ENCODE results near the gene COPRS. TPM values are rescaled to one million over a fixed set of nuclear protein-coding genes. Genes with fewer than 3 reads are reported as not detected.

Gene COPRS
- total and polyA plus RNA-seq, 2 experiments from 2014 or later: 51.5 to 62.6 TPM

GRCh38 chr17:31908386-31908785 is 49.3 kb upstream of the COPRS start:
- Histone ChIP-seq H3K27ac (ENCODE audit: low read depth) (no peak overlapping the region), H3K4me2 (no peak overlapping the region), H3K4me3 (no peak overlapping the region), H3K9me2 (ENCODE audit: insufficient read depth) (no peaks in the 10 kb centered on the region), H2AFZ (no peak overlapping the region), H3K36me3 (ENCODE audit: insufficient read depth) (no peaks in the 10 kb centered on the region), H3K4me1 (ENCODE audit: insufficient read depth) (0 out of 2 replicates have a peak, but pooled peaks cover 3% of the 10 kb centered on the region), H4K20me1 (replicated peaks; ENCODE audit: insufficient read depth) (no peaks in the 10 kb centered on the region), H3K79me2 (replicated peaks; ENCODE audit: insufficient read depth) (no peaks in the 10 kb centered on the region), H3K27me3 (ENCODE audit: insufficient read depth) (no peaks in the 10 kb centered on the region), H3F3A (replicated peaks; ENCODE audit: low read depth) (peaks cover 7% of the 10 kb centered on the region; the same call in 1 of the 2 replicates)
- ATAC-seq (no peak), DNase-seq (ENCODE audit: low spot score) (no peak)
- TF ChIP-seq EZH2phosphoT487 (IDR thresholded peaks at IDR 0.05; ENCODE audit: unreplicated experiment) (no peak), CREB1 (CRISPR knock-in tag; IDR thresholded peaks at IDR 0.05; ENCODE audit: low read depth) (no peak), ZNF331 (CRISPR knock-in tag; IDR thresholded peaks at IDR 0.05; ENCODE audit: low read depth) (no peak), CTCF (conservative IDR thresholded peaks at IDR 0.05; ENCODE audit: low read depth in 2 of 2) (no peak), STAT1 (IDR thresholded peaks at IDR 0.05; ENCODE audit: unreplicated experiment) (no peak), POLR2AphosphoS5 (IDR thresholded peaks at IDR 0.05; ENCODE audit: low read depth) (no peak), ETS1 (IDR thresholded peaks at IDR 0.05) (no peak), NANOG (IDR thresholded peaks at IDR 0.05; ENCODE audit: borderline replicate concordance) (no peak), REST (IDR thresholded peaks at IDR 0.05; ENCODE audit: unreplicated experiment) (no peak), EZH2 (IDR thresholded peaks at IDR 0.05; ENCODE audit: low read depth, unreplicated experiment) (no peak), ZNF114 (CRISPR knock-in tag; IDR thresholded peaks at IDR 0.05) (no peak)
- no peak overlapping the region for H3K4me3 Mint-ChIP-seq
- H3K27ac Mint-ChIP-seq: no peak overlapping the region
- H3K4me1 Mint-ChIP-seq: no peaks in the 10 kb centered on the region; the same call in 2 of the 3 replicates
- H3K36me3 Mint-ChIP-seq (ENCODE audit: low read depth): no peaks in the 10 kb centered on the region
- no peaks in the 10 kb centered on the region for H3K9me3 Mint-ChIP-seq
- peaks cover 3% of the 10 kb centered on the region for H3K27me3 Mint-ChIP-seq (ENCODE audit: insufficient read depth, low read depth, poor library complexity)

Data from GM23338 (cell line).